Right ventricle myocardium inferior (tissue), 1 donor: ENCODE results near the gene EXTL2. TPM values are rescaled to one million over a fixed set of nuclear protein-coding genes. Genes with fewer than 3 reads are reported as not detected.
"Not testable (repeated sequence)": the region's sequence is repeated elsewhere in the genome, so short reads cannot be mapped to it uniquely, and the experiment has no call there.

Experiments
- ATAC-seq: fragments of 200-7000 bp; cut with Tn5 transposase; one replicate; pipeline ENCODE4 v1.9.1; 2020; ENCODE audit warnings: mild to moderate bottlenecking, moderate library complexity
- DNase-seq: peaks from one replicate; pipeline ENCODE4 v3.0.0; 2021; ENCODE audit errors: missing footprints
- intact Hi-C: fragments of 100-400 bp; cut with DNase I; formaldehyde crosslinking; loops from one replicate; pipeline ENCODE4 v1.11.0; 2022
- total RNA-seq: library from RNA; stranded (reverse); fragmentation: NEBNext Ultra II Directional; extraction: Animal tissue kit (Norgen Biotek cat#: 25700); gene quantifications from one replicate; pipeline ENCODE4 v1.2.1, GENCODE V29; 2021
- donor health status: DM: no; HTN: yes; CAD: no; lungs with severe emphysema.

Gene EXTL2
- total RNA-seq, 1 donor from 2014 or later = 9.5 TPM

DNA sequence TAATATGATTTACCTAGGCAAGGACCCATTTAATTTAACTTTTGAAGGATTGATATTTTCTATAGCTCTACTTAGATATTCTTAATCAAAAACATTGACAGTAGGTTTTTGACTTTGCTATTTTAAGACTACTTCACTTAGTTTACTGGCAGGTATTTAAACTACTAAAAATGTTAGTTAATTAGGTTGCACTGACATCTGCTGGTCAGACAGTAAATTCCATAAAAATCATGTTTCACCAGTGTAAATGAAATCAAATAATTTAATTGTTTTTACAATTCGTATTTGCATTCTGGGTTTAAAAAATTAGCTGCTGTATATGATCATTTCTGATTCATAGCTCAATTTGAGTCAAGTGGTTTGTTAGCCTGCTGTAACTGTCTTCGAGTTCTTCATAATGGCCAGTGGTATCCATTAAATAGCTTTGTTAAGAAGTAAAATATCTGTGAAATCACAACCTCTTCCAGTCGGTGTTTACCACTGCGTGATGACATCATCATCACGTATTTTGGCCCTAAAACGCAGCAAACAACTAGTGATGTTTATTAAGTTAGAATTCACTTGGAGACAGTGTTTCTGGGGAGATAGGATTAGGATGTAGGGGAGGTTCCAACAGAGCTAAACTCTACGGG lies 26.2 kb downstream of the EXTL2 start:
- intact Hi-C loops = loop anchor here (1.0 to 5.0 kb wide), 3 partner anchors 262 to 1061 kb away; no protein-coding TSS in a partner anchor
- no peak for DNase-seq
- no peak for ATAC-seq

DNA sequence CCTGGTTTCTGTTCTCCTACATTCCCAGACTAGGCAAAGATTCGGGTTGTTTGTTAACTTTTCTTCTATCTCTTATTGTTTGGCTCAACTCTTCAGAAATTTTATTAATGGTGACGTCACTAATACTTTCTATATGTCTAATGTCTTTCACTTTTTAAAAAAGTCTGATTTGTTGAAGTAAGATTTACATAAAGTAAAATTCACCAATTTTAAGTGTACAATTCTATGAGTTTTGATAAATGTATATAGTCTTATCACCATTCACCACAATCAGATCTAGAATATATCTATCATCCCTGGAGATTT lies 27.8 kb downstream of the EXTL2 start:
- DNase-seq (no peak), ATAC-seq (no peak)
- intact Hi-C loops = loop anchor here (5.0 kb wide), 1 partner anchor 1060 kb away; no protein-coding TSS in a partner anchor

DNA sequence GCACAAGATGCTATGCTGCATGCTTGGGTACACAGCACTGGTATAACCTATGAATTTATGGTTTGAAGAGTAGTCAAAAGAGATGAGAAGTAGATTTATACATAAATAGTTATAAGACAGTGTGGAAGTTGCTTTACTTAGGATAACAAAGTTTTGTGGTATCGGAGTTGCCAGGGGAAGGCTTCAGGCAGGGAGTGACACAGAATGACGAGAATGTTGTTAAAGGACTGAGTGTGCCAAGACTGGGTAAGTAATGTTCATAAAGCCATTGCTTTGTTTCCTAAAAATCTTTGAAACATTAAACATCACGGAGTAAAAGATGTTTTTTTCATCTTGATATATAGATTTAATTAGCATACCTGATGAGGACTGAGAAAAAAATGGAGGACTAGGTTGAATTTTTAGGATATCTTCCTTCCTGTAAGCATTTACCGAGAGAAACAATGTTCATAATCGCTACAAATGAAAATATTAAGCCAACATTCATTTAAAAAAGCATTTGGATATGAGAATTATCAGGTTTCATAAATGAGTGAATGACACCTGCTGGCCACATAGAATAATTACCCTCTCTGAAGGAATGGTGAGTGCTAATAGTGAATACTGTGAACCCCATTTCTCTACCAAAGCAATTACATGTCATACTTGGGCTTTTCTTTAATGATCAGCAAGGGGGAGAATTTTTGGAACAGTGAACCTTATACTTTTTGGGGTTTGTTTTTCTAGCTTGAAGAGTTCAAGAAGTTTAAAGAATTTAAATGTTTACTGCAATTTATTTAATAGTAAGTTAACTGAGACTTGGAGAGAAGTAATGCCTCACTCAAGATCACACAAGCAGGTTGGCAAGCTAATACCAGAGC lies 28.4 kb downstream of the EXTL2 start:
- peak; percentile 54 for ATAC-seq
- no peak for DNase-seq
- intact Hi-C loops = loop anchor here (5.0 kb wide), 1 partner anchor 1059 kb away; no protein-coding TSS in a partner anchor

GRCh38 chr1:100862591-100862990 lies 32.1 kb downstream of the EXTL2 start:
- ATAC-seq (no peak), DNase-seq (no peak)
- intact Hi-C loops = no loop called here

DNA sequence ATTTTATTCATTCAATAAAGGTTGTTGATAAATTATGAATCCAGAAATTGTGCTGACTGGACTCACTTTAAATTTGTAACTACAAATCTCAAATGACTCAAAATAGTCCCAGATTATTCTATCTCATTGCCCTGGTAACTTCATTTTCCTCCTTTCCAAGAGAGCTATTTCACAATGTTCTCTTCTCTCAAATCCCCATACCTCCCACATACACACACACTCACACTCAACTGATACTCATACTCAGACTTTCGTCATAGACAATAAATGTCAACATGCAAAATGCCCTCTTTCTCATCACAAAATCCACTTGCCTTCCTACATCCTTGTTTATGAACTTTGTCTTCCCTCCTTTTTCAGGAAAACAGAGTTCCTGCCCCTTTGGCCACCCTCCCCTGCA lies 33.3 kb downstream of the EXTL2 start:
- DNase-seq (no peak), ATAC-seq (peak; percentile 84)
- intact Hi-C loops = no loop called here

DNA sequence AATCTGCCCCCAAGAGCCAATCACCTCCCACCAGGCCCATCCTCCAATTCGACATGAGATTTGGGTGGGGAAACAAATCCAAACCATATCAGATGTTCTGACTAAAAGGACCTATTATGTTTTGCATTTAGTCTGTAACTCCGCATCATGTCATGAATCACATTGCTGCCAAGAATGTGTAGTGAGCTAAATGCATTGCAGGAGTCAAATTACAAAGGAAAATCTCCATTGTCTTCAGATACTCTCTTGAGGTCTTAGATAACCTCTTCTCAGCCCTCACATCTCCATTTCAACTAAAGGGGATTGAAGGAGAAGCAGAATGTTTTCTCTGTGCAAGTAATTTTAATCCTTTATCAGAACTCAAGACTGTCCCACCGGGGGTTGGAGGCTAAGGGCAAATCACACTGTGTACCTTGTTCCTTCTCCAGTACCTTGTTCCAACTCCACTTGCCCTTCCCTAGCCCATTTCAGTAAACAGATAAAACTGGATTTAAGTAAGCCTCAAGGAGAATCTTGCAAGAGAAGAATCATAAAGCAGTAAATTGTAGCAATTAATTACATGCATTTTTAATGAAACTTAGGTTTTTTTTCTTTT lies 34.1 kb downstream of the EXTL2 start:
- ATAC-seq = peak; percentile 80
- intact Hi-C loops = no loop called here

GRCh38 chr1:100855116-100855515 lies 39.5 kb downstream of the EXTL2 start:
- DNase-seq, ATAC-seq, intact Hi-C loops: not testable (repeated sequence)

More for the DNA sequence above, 34.1 kb downstream of the EXTL2 start:
- DNase-seq = no peak

DNA sequence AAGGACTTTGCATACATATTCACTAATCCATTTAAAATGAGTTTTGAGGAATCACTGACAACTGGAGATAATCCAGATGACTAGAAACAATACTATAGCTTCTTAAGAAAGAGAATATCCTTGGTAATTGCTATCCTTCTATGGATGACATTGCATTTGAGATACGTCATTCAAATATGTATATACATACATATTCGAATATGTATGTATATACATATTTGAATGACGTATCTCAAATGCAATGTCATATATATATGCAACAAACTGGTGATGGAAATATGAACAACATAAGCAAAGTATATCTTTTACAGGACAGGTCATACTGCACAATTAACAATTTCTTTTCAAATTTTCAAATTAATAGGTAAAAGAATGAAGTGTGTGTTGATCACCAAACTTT lies 41.7 kb downstream of the EXTL2 start:
- no peak for DNase-seq
- intact Hi-C loops = no loop called here
- ATAC-seq = no peak

- DNase-seq (no peak), ATAC-seq (no peak)
- intact Hi-C loops = no loop called here
Measured at GRCh38 chr1:100851726-100852125, 42.9 kb downstream of the EXTL2 start.

DNA sequence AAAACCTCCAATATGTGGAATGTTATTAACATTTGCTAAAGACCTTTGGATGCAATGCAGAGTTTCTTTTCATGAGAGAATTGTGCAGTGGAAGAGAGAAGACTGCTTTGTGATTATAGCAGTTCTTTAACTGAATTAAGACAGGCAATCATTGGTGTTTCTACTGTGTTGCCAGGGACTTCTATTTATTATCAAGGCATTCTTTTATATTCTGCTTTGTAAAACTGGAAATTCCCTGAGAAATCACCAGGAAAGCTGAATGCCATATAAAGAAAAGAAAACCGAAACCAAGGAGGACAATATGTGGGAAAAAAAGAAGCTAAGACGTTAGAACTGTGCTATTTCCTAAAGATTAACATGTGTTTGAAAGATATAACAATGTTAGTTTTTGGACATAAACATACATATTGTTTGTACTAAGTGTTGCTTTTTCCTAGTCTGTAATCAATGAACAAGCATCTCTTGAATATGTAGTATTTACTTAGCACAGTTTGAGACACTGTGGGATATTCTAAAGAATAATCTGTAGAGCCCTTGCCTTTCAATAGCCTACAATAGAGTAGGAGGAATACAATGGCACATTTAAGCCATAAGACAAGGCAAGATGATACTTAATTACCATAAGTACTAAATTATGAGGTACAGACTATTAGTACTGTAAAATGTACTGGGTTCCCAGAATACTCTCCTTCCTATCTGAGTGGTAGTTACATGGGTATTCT lies 47.1 kb downstream of the EXTL2 start:
- DNase-seq (no peak), ATAC-seq (no peak)
- intact Hi-C loops = loop anchor here (10.0 kb wide), 1 partner anchor 123 kb away; no protein-coding TSS in a partner anchor

GRCh38 chr1:100843160-100843559 lies 51.5 kb downstream of the EXTL2 start:
- intact Hi-C loops = loop anchor here (10.0 kb wide), 1 partner anchor 118 kb away; no protein-coding TSS in a partner anchor
- not testable (repeated sequence) for ATAC-seq, DNase-seq

- intact Hi-C loops = no loop called here
- DNase-seq = no peak
Measured at GRCh38 chr1:100835866-100836842, 58.5 kb downstream of the EXTL2 start.

DNA sequence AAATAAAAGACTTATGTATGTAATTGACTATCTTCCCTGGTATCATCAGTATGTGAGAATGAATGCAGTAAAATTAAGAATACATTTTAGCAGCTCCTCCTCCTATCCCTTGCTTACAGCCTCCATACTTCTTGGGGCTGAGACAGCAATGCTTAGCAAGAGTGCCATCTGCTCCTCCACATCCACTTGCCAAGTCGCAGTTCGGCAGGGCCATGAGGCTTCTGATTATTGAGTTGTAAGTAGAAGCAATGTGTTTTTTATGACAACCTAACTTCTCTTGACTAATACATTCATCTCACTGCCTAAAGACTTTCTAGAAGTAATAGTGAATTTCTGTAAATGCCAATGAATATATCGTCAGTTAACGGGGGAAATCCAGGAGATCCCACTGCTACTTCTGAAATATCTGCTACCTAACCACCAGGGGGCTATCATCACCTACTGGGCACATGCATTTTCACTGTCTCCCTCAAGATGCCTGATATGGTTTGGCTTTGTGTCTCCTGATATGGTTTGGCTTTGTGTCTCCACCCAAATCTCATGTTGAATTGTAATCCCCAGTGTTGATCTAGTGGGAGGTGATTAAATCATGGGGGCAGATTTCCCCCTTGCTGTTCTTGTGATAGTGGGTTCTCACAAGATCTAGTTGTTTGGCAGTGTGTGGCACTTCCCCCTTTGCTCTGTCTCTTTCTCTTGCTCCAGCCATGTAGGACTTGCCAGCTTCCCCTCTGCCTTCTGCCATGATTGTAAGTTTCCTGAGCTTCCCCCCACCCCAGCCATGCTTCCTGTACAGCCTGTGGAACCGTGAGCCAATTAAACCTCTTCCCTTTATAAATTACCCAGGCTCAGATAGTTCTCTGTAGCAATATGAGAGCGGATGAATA lies 59.6 kb downstream of the EXTL2 start:
- intact Hi-C loops = no loop called here
- no peak for ATAC-seq
- no peak for DNase-seq

More at GRCh38 chr1:100835866-100836842, 58.5 kb downstream of the EXTL2 start:
- no peak for ATAC-seq

DNA sequence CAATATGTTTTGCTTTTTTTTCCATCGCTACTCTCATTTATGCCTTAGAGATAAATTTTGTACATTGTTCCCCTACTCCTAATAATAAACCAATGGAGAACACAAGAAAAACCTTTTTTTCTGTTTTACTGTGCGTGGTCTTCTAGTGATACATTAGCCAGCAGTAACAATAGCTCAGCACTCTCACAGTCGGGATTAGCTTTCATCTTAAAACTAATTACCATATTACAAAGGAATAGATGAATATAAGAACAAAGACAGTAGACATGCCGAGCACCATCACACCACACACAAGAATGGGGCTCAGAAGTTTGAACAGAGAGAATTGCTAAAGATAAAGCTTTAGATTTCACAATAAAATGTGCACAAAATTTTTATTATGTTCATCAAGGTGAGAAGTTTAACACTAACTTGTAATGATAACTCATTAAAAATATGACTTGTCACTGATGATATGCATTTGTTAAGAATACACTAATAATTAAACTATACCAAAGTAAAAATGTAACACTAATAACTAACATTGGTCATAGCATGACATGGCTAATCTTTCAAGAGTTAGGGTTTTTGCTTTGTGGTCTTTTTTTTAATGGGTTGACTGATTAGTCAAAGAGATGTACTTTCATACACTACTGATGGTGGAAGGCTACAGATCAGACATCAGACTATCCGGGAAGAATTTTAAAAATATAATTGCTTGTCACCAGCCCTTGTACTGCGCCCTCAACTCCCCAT lies 61.8 kb downstream of the EXTL2 start:
- ATAC-seq (no peak), DNase-seq (no peak)

GRCh38 chr1:100825666-100826065 lies 69.0 kb downstream of the EXTL2 start:
- intact Hi-C loops, DNase-seq, ATAC-seq: not testable (repeated sequence)

More for the DNA sequence above, 61.8 kb downstream of the EXTL2 start:
- intact Hi-C loops = no loop called here
